Right lung (tissue), 10 donors: ENCODE measurements around the gene COL8A2. TPM values are rescaled to one million over a fixed set of nuclear protein-coding genes. Genes with fewer than 3 reads are reported as not detected.
A peak's percentile ranks its signal among the peaks of the same experiment; 100 is the strongest.
"Not testable (repeated sequence)": the region's sequence is repeated elsewhere in the genome, so short reads cannot be mapped to it uniquely, and the experiment has no call there.

Experiments used
- DNase-seq, 2 donors: peaks; one replicate each; pipeline ENCODE4 v3.0.0-alpha.2; 2013
- long read RNA-seq, 8 donors: transcript quantifications; one replicate each; lab custom pipeline, GENCODE V29; 2026
- polyA plus RNA-seq, 5 donors: library from polyadenylated mRNA; unstranded; fragments of 120-200 nt; gene quantifications; one replicate each; pipeline versions ENCODE4 v1.2.1 to v1.2.3, GENCODE V29; 2013; ENCODE audit warnings: inconsistent platforms in 1 of 5, low replicate concordance in 1 of 5; ENCODE audit not compliant: insufficient read length in 5 of 5, insufficient read depth in 1 of 5

Gene COL8A2
- 1 to 10 TPM in 3 of 5 donors, under 1 TPM in 2; 0.58 to 1.2 (median 1.1) TPM for polyA plus RNA-seq
- long read RNA-seq, donor 1, full-length matches to known transcripts: 1 of 1 reads
- long read RNA-seq, donor 1, partial matches to known transcripts: 0 of 1 reads
- long read RNA-seq, donor 1, other reads (novel, unspliced or antisense): 0 of 1 reads
- long read RNA-seq, donor 2: 0 reads
- long read RNA-seq, donor 3: 0 reads
- long read RNA-seq, donor 4: 0 reads
- long read RNA-seq, donor 5, full-length matches to known transcripts: 1 of 1 reads
- long read RNA-seq, donor 5, partial matches to known transcripts: 0 of 1 reads
- long read RNA-seq, donor 5, other reads (novel, unspliced or antisense): 0 of 1 reads
- long read RNA-seq, donor 6, full-length matches to known transcripts: 2 of 2 reads
- long read RNA-seq, donor 6, partial matches to known transcripts: 0 of 2 reads
- long read RNA-seq, donor 6, other reads (novel, unspliced or antisense): 0 of 2 reads
- long read RNA-seq, donor 7: 0 reads
- long read RNA-seq, donor 8: 0 reads

GRCh38 chr1:36125129-36125991, at the start of gene COL8A2:
TSS of gene COL8A2 (minus strand) at chr1:36125222. CDS start at chr1:36100242, 24,980 bp downstream.
- DNase-seq: no peak

- no peak for DNase-seq
Observed at GRCh38 chr1:36174713-36175112, 49.7 kb upstream of the COL8A2 start.

GRCh38 chr1:36172983-36173382, 48.0 kb upstream of the COL8A2 start:
- no peak for DNase-seq

GRCh38 chr1:36172017-36172747, 47.2 kb upstream of the COL8A2 start:
- DNase-seq: no peak

- DNase-seq: no peak
Observed at GRCh38 chr1:36170643-36171412, 45.8 kb upstream of the COL8A2 start.

- no peak for DNase-seq
Observed at GRCh38 chr1:36168514-36168913, 43.5 kb upstream of the COL8A2 start.

- no peak for DNase-seq
Observed at GRCh38 chr1:36166938-36167905, 42.2 kb upstream of the COL8A2 start.

GRCh38 chr1:36166136-36166535, 41.1 kb upstream of the COL8A2 start:
- DNase-seq: no peak

GRCh38 chr1:36165145-36165544, 40.1 kb upstream of the COL8A2 start:
- DNase-seq: no peak

- no peak for DNase-seq
Observed at GRCh38 chr1:36164361-36164760, 39.3 kb upstream of the COL8A2 start.

- no peak for DNase-seq
Observed at GRCh38 chr1:36163426-36163825, 38.4 kb upstream of the COL8A2 start.

GRCh38 chr1:36162680-36163239, 37.7 kb upstream of the COL8A2 start:
- no peak for DNase-seq

GRCh38 chr1:36161641-36162531, 36.9 kb upstream of the COL8A2 start:
- no peak for DNase-seq

GRCh38 chr1:36160949-36161485, 36.0 kb upstream of the COL8A2 start:
- DNase-seq: peak in 1 of 2 donors; percentile 55

GRCh38 chr1:36160388-36160948, 35.4 kb upstream of the COL8A2 start:
- no peak for DNase-seq

GRCh38 chr1:36159614-36160387, 34.8 kb upstream of the COL8A2 start:
- DNase-seq: no peak

GRCh38 chr1:36158827-36159252, 33.8 kb upstream of the COL8A2 start:
- DNase-seq: not testable (repeated sequence)
